HL-60 (cell line): ENCODE data around the gene KIAA0825.

ENCODE experiments used
- POLR2AphosphoS5 ChIP-seq: IDR thresholded peaks from 2 replicates; pipeline ENCODE4 v1.6.1; 2012; ENCODE audit warnings: low read depth
- TF ChIP-seq, protein P1 (sequence below): IDR thresholded peaks from one replicate; pipeline ENCODE4 v1.5.1; 2011; ENCODE audit warnings: low read length, control low read depth, inconsistent platforms; ENCODE audit not compliant: insufficient read depth

- no peak for TF ChIP-seq POLR2AphosphoS5
- TF ChIP-seq, protein P1, sequence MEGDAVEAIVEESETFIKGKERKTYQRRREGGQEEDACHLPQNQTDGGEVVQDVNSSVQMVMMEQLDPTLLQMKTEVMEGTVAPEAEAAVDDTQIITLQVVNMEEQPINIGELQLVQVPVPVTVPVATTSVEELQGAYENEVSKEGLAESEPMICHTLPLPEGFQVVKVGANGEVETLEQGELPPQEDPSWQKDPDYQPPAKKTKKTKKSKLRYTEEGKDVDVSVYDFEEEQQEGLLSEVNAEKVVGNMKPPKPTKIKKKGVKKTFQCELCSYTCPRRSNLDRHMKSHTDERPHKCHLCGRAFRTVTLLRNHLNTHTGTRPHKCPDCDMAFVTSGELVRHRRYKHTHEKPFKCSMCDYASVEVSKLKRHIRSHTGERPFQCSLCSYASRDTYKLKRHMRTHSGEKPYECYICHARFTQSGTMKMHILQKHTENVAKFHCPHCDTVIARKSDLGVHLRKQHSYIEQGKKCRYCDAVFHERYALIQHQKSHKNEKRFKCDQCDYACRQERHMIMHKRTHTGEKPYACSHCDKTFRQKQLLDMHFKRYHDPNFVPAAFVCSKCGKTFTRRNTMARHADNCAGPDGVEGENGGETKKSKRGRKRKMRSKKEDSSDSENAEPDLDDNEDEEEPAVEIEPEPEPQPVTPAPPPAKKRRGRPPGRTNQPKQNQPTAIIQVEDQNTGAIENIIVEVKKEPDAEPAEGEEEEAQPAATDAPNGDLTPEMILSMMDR = no peak
Observed at GRCh38 chr5:94562327-94562971, 56.0 kb downstream of the KIAA0825 start.
